ENCODE measurements around the gene NR3C1.

The NR3C1 gene

GRCh38 chr5:143436871-143437270, 33.4 kb upstream of the NR3C1 start:
- Histone ChIP-seq H4K20me1 (ENCODE audit: insufficient read depth, low read length, poor library complexity, severe bottlenecking) (no peaks in the 10 kb centered on the region), H3K4me2 (ENCODE audit: low read depth, low read length, poor library complexity, severe bottlenecking) (no peak overlapping the region), H3F3A (ENCODE audit: low read depth) (0 out of 2 replicates have a peak, but pooled peaks cover 3% of the 10 kb centered on the region), H3K9ac (ENCODE audit: low read depth, low read length, poor library complexity, severe bottlenecking) (no peak overlapping the region), H3K9me3 (ENCODE audit: insufficient read depth, low read depth, low read length) (no peaks in the 10 kb centered on the region), H3K27me3 (ENCODE audit: insufficient read depth, low read length, poor library complexity, severe bottlenecking) (no peaks in the 10 kb centered on the region), H3K4me3 (ENCODE audit: low read length, poor library complexity, severe bottlenecking) (no peak overlapping the region), H3K36me3 (ENCODE audit: insufficient read depth, low read length) (no peaks in the 10 kb centered on the region), H3K4me1 (ENCODE audit: insufficient read depth, low read length, poor library complexity, severe bottlenecking) (peaks cover 31% of the 10 kb centered on the region), H3K79me2 (ENCODE audit: insufficient read depth, low read length) (no peaks in the 10 kb centered on the region), H3K9me2 (replicated peaks; ENCODE audit: low read depth, low read length) (no peaks in the 10 kb centered on the region), H2AFZ (ENCODE audit: low read length) (peak overlapping the region; percentile 48; the same call in 1 of the 2 replicates)
- no peak for TF ChIP-seq EZH2phosphoT487 (IDR thresholded peaks at IDR 0.05; ENCODE audit: borderline replicate concordance)
- no peak for TF ChIP-seq CTCF (conservative IDR thresholded peaks at IDR 0.05; ENCODE audit: low read length)

GRCh38 chr5:143435210-143435657, 31.7 kb upstream of the NR3C1 start:
- no peaks in the 10 kb centered on the region for H3K9me2 ChIP-seq (replicated peaks; ENCODE audit: low read depth, low read length)
- peaks cover 31% of the 10 kb centered on the region for H3K4me1 ChIP-seq (ENCODE audit: insufficient read depth, low read length, poor library complexity, severe bottlenecking)
- no peaks in the 10 kb centered on the region for H3K36me3 ChIP-seq (ENCODE audit: insufficient read depth, low read length)
- H3K4me2 ChIP-seq (ENCODE audit: low read depth, low read length, poor library complexity, severe bottlenecking): peak overlapping the region; percentile 81
- H3K9ac ChIP-seq (ENCODE audit: low read depth, low read length, poor library complexity, severe bottlenecking): peak overlapping the region; percentile 58
- peak overlapping the region; percentile 72 for H3K4me3 ChIP-seq (ENCODE audit: low read length, poor library complexity, severe bottlenecking)
- H2AFZ ChIP-seq (ENCODE audit: low read length): peak overlapping the region; percentile 96
- no peaks in the 10 kb centered on the region for H3K79me2 ChIP-seq (ENCODE audit: insufficient read depth, low read length)
- no peaks in the 10 kb centered on the region for H3K27me3 ChIP-seq (ENCODE audit: insufficient read depth, low read length, poor library complexity, severe bottlenecking)
- TF ChIP-seq EZH2phosphoT487 (IDR thresholded peaks at IDR 0.05; ENCODE audit: borderline replicate concordance) (no peak), CTCF (conservative IDR thresholded peaks at IDR 0.05; ENCODE audit: low read length) (no peak)
- H3F3A ChIP-seq (ENCODE audit: low read depth): 0 out of 2 replicates have a peak, but pooled peaks cover 3% of the 10 kb centered on the region
- H3K9me3 ChIP-seq (ENCODE audit: insufficient read depth, low read depth, low read length): no peaks in the 10 kb centered on the region
- H4K20me1 ChIP-seq (ENCODE audit: insufficient read depth, low read length, poor library complexity, severe bottlenecking): no peaks in the 10 kb centered on the region

- Histone ChIP-seq H3K9ac (ENCODE audit: low read depth, low read length, poor library complexity, severe bottlenecking) (peak overlapping the region; percentile 58), H4K20me1 (ENCODE audit: insufficient read depth, low read length, poor library complexity, severe bottlenecking) (no peaks in the 10 kb centered on the region), H3K27me3 (ENCODE audit: insufficient read depth, low read length, poor library complexity, severe bottlenecking) (no peaks in the 10 kb centered on the region), H3K79me2 (ENCODE audit: insufficient read depth, low read length) (no peaks in the 10 kb centered on the region), H3K4me1 (ENCODE audit: insufficient read depth, low read length, poor library complexity, severe bottlenecking) (peaks cover 31% of the 10 kb centered on the region), H3F3A (ENCODE audit: low read depth) (0 out of 2 replicates have a peak, but pooled peaks cover 3% of the 10 kb centered on the region), H3K4me3 (ENCODE audit: low read length, poor library complexity, severe bottlenecking) (peak overlapping the region; percentile 72), H3K9me2 (replicated peaks; ENCODE audit: low read depth, low read length) (no peaks in the 10 kb centered on the region), H3K36me3 (ENCODE audit: insufficient read depth, low read length) (no peaks in the 10 kb centered on the region), H2AFZ (ENCODE audit: low read length) (peak overlapping the region; percentile 96), H3K9me3 (ENCODE audit: insufficient read depth, low read depth, low read length) (no peaks in the 10 kb centered on the region), H3K4me2 (ENCODE audit: low read depth, low read length, poor library complexity, severe bottlenecking) (peak overlapping the region; percentile 81)
- no peak for TF ChIP-seq CTCF (conservative IDR thresholded peaks at IDR 0.05; ENCODE audit: low read length)
- no peak for TF ChIP-seq EZH2phosphoT487 (IDR thresholded peaks at IDR 0.05; ENCODE audit: borderline replicate concordance)
Observed at GRCh38 chr5:143434261-143435209, 31.0 kb upstream of the NR3C1 start.

All from Loucy (cell line).